Fibroblast of lung (primary cell): ENCODE data around the gene TLCD1.

ENCODE experiments used
- EZH2 ChIP-seq: IDR thresholded peaks from 2 replicates; pipeline ENCODE4 v1.5.1; 2012; ENCODE audit warnings: low read length, control low read depth, mild to moderate bottlenecking; ENCODE audit errors: missing control alignments
- TF ChIP-seq, protein P1 (sequence below), 2 donors: IDR thresholded peaks in 1 of 2; conservative IDR thresholded peaks in 1 of 2; 1 replicate in 1 of 2; 2 replicates in 1 of 2; pipeline ENCODE4 v1.5.1; 2011 to 2012; ENCODE audit warnings: low read length in 2 of 2, control low read depth in 1 of 2, inconsistent platforms in 1 of 2, low read depth in 1 of 2, mild to moderate bottlenecking in 1 of 2

DNA sequence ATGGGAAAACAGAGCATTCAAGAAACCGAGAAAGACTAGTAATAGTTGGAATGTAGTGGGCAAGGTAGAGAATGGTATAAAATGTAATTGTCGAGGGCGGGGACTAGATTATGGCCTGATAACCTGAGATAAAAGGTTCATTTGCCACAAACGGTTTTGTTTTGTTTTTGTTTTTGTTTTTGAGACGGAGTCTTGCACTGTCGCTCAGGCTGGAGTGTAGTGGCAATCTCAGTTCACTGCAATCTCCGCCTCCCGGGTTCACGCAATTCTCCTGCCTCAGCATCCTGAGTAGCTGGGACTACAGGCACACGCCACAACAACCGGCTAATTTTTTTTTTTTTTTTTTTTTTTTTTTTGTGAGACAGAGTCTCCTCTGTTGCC, 3.9 kb upstream of the TLCD1 start:
- TF ChIP-seq, protein P1, sequence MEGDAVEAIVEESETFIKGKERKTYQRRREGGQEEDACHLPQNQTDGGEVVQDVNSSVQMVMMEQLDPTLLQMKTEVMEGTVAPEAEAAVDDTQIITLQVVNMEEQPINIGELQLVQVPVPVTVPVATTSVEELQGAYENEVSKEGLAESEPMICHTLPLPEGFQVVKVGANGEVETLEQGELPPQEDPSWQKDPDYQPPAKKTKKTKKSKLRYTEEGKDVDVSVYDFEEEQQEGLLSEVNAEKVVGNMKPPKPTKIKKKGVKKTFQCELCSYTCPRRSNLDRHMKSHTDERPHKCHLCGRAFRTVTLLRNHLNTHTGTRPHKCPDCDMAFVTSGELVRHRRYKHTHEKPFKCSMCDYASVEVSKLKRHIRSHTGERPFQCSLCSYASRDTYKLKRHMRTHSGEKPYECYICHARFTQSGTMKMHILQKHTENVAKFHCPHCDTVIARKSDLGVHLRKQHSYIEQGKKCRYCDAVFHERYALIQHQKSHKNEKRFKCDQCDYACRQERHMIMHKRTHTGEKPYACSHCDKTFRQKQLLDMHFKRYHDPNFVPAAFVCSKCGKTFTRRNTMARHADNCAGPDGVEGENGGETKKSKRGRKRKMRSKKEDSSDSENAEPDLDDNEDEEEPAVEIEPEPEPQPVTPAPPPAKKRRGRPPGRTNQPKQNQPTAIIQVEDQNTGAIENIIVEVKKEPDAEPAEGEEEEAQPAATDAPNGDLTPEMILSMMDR (conservative IDR thresholded peaks at IDR 0.05 in 1 of 2, IDR thresholded peaks at IDR 0.05 in 1 of 2; ENCODE audit: low read depth in 1 of 2, low read length in 2 of 2), result no peak
- no peak for TF ChIP-seq EZH2
